ENCODE measurements around the gene CA7.

GRCh38 chr16:66862023-66862520, 17.9 kb downstream of the CA7 start:
- TF ChIP-seq POLR2AphosphoS5 (IDR thresholded peaks at IDR 0.05; ENCODE audit: borderline replicate concordance, low read depth, low read length) (no peak), EZH2 (IDR thresholded peaks at IDR 0.05) (no peak)

Data from SK-N-MC (cell line).